ENCODE measurements around the gene CALD1. TPM values are rescaled to one million over a fixed set of nuclear protein-coding genes. Genes with fewer than 3 reads are reported as not detected.

Gene CALD1
- total RNA-seq, 6 donors from 2014 or later = 98.6 to 156 (median 124) TPM

DNA sequence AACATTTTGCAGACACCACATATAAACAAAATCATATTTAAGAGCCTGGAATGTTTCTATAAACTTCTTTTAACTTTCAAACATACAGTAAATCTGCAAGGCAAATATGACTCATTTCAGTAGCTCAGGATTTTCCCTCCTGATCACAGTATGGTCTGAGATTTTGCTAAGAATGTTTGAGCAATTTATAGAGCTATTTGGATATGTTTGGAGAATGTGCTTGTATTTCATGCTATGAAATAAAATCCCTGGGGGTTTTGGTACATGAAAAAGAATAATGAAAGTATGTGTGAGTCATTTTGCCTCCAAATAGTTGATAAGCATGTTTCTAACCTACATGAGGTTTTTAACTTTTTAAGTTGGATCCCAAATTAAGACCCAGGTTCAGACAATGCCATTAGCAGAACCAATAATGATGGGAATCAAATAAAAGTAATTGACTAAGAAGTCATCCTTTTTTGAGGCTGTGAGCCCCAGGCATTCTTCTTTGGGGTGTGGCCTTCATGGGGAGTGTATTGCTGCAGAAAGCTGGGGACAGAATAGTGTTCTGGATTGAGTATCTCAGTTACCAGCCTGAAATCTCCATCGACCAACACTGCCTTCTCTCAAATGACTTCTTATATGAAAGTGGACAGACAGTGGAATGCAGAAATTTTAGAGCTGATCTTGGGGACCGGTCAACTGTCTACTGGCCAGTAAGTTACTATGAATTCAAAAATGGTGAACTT, 140.8 kb downstream of the CALD1 start:
- Histone ChIP-seq H3K9me3 (no peaks in the 10 kb centered on the region), H3K4me1 (peaks cover 0 to 6% (median 0%) of the 10 kb centered on the region in 4 donors), H3K36me3 (no peaks in the 10 kb centered on the region), H3K27ac (no peak overlapping the region), H3K27me3 (no peaks in the 10 kb centered on the region), H3K4me3 (no peak overlapping the region)
- TF ChIP-seq POLR2AphosphoS5 (IDR thresholded peaks at IDR 0.05) (no peak), EP300 (IDR thresholded peaks at IDR 0.05) (no peak), POLR2A (IDR thresholded peaks at IDR 0.05) (no peak)
- TF ChIP-seq, protein P1, sequence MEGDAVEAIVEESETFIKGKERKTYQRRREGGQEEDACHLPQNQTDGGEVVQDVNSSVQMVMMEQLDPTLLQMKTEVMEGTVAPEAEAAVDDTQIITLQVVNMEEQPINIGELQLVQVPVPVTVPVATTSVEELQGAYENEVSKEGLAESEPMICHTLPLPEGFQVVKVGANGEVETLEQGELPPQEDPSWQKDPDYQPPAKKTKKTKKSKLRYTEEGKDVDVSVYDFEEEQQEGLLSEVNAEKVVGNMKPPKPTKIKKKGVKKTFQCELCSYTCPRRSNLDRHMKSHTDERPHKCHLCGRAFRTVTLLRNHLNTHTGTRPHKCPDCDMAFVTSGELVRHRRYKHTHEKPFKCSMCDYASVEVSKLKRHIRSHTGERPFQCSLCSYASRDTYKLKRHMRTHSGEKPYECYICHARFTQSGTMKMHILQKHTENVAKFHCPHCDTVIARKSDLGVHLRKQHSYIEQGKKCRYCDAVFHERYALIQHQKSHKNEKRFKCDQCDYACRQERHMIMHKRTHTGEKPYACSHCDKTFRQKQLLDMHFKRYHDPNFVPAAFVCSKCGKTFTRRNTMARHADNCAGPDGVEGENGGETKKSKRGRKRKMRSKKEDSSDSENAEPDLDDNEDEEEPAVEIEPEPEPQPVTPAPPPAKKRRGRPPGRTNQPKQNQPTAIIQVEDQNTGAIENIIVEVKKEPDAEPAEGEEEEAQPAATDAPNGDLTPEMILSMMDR (IDR thresholded peaks at IDR 0.05) = no peak
- no peak for DNase-seq
- 81 to 84% methylated on average over 2 of the region's 2 CpGs for WGBS, 2 donors
- ATAC-seq (ENCODE audit: low FRiP score in 2 of 2) = peak in 1 of 2 donors; percentile 32

DNA sequence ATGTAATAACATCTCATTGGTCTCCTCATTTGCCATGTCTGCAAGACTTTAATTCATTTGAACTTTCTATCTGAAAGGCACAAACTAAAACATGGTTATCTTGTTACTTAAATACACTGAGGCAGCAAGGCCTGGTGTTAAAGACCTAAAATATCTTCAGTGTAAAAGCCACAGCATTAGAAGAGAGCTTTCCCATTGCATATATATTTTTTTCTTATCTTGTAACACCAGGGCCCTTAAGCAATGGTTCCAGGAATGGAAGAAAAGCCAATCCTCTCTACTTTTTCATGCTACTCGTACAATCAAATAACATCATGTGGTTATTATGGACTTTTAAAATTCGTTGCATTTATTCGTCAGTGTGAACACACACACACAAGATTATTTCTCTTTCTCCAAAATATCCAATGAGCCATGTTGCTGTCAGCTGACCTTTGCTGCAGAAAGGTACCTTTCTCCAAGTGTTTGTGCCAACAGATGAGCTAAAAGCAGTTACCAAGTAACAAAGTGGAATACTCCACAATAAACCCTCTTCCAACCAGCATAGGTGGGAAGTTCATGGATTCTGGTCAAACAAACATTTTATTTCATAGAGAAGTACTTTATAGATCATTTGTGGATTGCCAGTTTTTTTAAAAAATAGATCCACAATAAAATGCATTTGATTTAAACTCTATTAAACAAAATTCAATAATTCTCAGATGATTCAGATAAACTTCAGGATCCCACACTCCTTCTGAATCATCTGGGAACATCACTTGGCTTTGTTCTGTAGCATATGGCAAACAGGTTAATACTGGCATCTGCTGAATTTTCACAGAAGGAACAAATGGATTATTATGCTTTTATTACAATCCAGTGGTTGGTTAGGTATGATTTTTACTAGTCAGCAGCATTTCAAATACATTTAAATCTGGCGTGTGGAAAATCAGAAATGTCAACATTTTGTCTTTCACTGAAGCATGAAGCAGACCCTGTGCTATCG, 143.6 kb downstream of the CALD1 start:
- Histone ChIP-seq H3K27me3 (no peaks in the 10 kb centered on the region), H3K27ac (no peak overlapping the region)
- WGBS, 2 donors = 91 to 93% methylated on average over 5 of the region's 5 CpGs

DNA sequence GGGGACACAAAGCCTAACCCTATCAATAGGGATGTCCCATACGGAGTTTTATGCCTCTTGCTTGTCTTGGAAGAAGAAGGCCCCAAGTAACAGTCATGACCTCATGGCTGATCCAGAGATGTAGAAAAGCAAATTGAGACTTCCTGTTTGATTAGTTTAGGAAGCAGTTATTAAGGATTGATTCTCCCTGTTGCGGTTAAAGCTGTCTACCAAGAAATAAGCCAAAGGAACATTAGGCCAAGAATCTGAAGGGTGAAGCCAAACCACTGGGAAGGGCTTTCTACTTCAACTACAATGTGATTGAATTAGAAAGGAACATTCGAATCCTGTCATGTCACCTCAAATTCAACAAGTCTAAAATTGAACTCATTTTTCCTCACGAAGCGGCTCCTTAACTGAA, 146.3 kb downstream of the CALD1 start:
- DNase-seq = no peak
- TF ChIP-seq POLR2A (IDR thresholded peaks at IDR 0.05) (no peak), EP300 (IDR thresholded peaks at IDR 0.05) (no peak), POLR2AphosphoS5 (IDR thresholded peaks at IDR 0.05) (no peak)
- TF ChIP-seq, protein P1 (IDR thresholded peaks at IDR 0.05) = no peak
- 78 to 84% methylated on average over 5 of the region's 5 CpGs for WGBS, 2 donors
- ATAC-seq (ENCODE audit: low FRiP score in 2 of 2) = no peak
- Histone ChIP-seq H3K36me3 (no peaks in the 10 kb centered on the region), H3K27ac (no peak overlapping the region), H3K27me3 (no peaks in the 10 kb centered on the region), H3K4me1 (peaks cover 0 to 1% (median 0%) of the 10 kb centered on the region in 4 donors), H3K9me3 (no peaks in the 10 kb centered on the region), H3K4me3 (no peak overlapping the region)

More for the DNA sequence above, 143.6 kb downstream of the CALD1 start:
- Histone ChIP-seq H3K36me3 (no peaks in the 10 kb centered on the region), H3K4me3 (no peak overlapping the region), H3K4me1 (peaks cover 0 to 1% (median 0%) of the 10 kb centered on the region in 4 donors), H3K9me3 (no peaks in the 10 kb centered on the region)
- DNase-seq = no peak
- ATAC-seq (ENCODE audit: low FRiP score in 2 of 2) = no peak
- TF ChIP-seq, protein P1 (IDR thresholded peaks at IDR 0.05) = no peak
- no peak for TF ChIP-seq POLR2AphosphoS5 (IDR thresholded peaks at IDR 0.05)
- no peak for TF ChIP-seq POLR2A (IDR thresholded peaks at IDR 0.05)
- TF ChIP-seq EP300 (IDR thresholded peaks at IDR 0.05) = no peak

DNA sequence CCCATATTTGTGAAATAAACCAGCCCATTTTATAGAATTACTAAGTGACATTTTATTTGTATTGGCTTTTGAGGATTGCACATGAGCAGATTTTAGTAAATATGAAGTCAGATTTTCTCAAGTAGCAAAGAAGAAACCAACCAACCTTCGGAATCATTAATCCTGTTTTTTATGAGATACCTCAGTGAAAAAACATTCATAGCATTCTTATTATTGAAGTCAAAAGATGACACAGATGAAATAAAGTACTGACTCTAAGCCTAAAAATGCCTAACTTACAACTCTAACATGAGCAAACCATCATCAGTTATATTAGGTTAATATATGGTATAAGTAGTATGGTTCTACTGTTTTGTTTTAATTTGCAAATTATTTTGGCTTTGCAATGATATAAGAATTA, 147.0 kb downstream of the CALD1 start:
- Histone ChIP-seq H3K27ac (no peak overlapping the region), H3K4me3 (no peak overlapping the region), H3K36me3 (no peaks in the 10 kb centered on the region), H3K4me1 (peaks cover 0 to 7% (median under 1%) of the 10 kb centered on the region in 4 donors), H3K9me3 (no peaks in the 10 kb centered on the region), H3K27me3 (no peaks in the 10 kb centered on the region)
- ATAC-seq (ENCODE audit: low FRiP score in 2 of 2) = no peak
- no peak for DNase-seq
- TF ChIP-seq POLR2A (IDR thresholded peaks at IDR 0.05) = no peak
- 92 to 100% methylated on average over 1 of the region's 1 CpG for WGBS, 2 donors

DNA sequence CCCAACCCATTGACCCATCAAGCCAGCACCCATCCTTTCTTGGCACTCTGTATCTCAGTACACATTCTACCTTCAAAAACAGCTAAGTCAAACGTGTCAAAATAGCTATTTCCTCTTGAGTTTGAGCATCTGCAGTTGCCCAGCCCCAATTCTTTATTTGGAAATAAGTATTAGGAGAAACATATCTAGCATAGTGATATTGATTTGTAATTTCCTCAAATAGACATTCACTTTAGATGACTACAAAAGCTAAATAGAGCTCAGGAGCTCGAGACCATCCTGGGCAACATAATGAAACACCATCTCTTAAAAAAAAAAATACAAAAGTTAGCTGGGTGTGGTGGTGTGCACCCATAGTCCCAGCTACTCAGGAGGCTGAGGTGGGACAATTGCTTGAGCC, 147.6 kb downstream of the CALD1 start:
- DNase-seq = no peak
- Histone ChIP-seq H3K27me3 (no peaks in the 10 kb centered on the region), H3K9me3 (no peaks in the 10 kb centered on the region), H3K36me3 (no peaks in the 10 kb centered on the region), H3K27ac (no peak overlapping the region), H3K4me1 (peaks cover 0 to 12% (median 3%) of the 10 kb centered on the region in 4 donors), H3K4me3 (no peak overlapping the region)
- 63 to 67% methylated on average over 2 of the region's 2 CpGs for WGBS, 2 donors
- no peak for ATAC-seq (ENCODE audit: low FRiP score in 2 of 2)
- TF ChIP-seq POLR2A (IDR thresholded peaks at IDR 0.05) = no peak
- no peak for TF ChIP-seq POLR2AphosphoS5 (IDR thresholded peaks at IDR 0.05)
- TF ChIP-seq, protein P1 (IDR thresholded peaks at IDR 0.05) = no peak
- no peak for TF ChIP-seq EP300 (IDR thresholded peaks at IDR 0.05)

Measured in upper lobe of left lung (tissue), 6 donors.